SK-MEL-5 (cell line): ENCODE data around the gene BTN3A1. TPM values are rescaled to one million over a fixed set of nuclear protein-coding genes. Genes with fewer than 3 reads are reported as not detected.
"Not testable (repeated sequence)": the region's sequence is repeated elsewhere in the genome, so short reads cannot be mapped to it uniquely, and the experiment has no call there.

Experiments used
- DNase-seq: peaks from one replicate; pipeline ENCODE4 v3.0.0-alpha.2; 2016; ENCODE audit warnings: low read depth, low spot score
- in situ Hi-C: cut with HindIII; loops from 2 replicates; pipeline ENCODE4 v1.10.0; 2016; ENCODE audit warnings: low sequenced_read_pairs, high pct_unique_total_duplicates, low pct_unique_long_range_greater_than_20kb
- total RNA-seq: library from RNA; depleted of rRNA; stranded (reverse); fragments of >200 nt; shearing (Covaris generic); gene quantifications from 2 replicates; pipeline ENCODE4 v1.2.3, GENCODE V29; 2014

The BTN3A1 gene
- total RNA-seq, 1 experiment from 2014 or later: 29.1 TPM

GRCh38 chr6:26426691-26427450 is 24.8 kb downstream of the BTN3A1 start:
- in situ Hi-C loops: no loop called here
- no peak for DNase-seq

GRCh38 chr6:26427451-26427809 is 25.4 kb downstream of the BTN3A1 start:
- in situ Hi-C loops: no loop called here
- no peak for DNase-seq

- no peak for DNase-seq
- in situ Hi-C loops: no loop called here
Observed at GRCh38 chr6:26428206-26428605, 26.1 kb downstream of the BTN3A1 start.

GRCh38 chr6:26430787-26431186 is 28.7 kb downstream of the BTN3A1 start:
- no peak for DNase-seq
- in situ Hi-C loops: no loop called here

- in situ Hi-C loops: no loop called here
- DNase-seq: no peak
Observed at GRCh38 chr6:26431258-26432172, 29.4 kb downstream of the BTN3A1 start.

GRCh38 chr6:26432627-26433201 is 30.6 kb downstream of the BTN3A1 start:
- DNase-seq: no peak
- in situ Hi-C loops: no loop called here

- in situ Hi-C loops: not testable (repeated sequence)
Observed at GRCh38 chr6:26433680-26434079, 31.6 kb downstream of the BTN3A1 start.

GRCh38 chr6:26436018-26436417 is 33.9 kb downstream of the BTN3A1 start:
- in situ Hi-C loops: no loop called here
- no peak for DNase-seq

More at GRCh38 chr6:26433680-26434079, 31.6 kb downstream of the BTN3A1 start:
- DNase-seq: not testable (repeated sequence)

- in situ Hi-C loops: no loop called here
- no peak for DNase-seq
Observed at GRCh38 chr6:26437550-26437949, 35.5 kb downstream of the BTN3A1 start.

- DNase-seq: no peak
- in situ Hi-C loops: no loop called here
Observed at GRCh38 chr6:26438000-26438399, 35.9 kb downstream of the BTN3A1 start.

- DNase-seq: no peak
- in situ Hi-C loops: no loop called here
Observed at GRCh38 chr6:26439151-26440125, 37.4 kb downstream of the BTN3A1 start.

- DNase-seq: no peak
- in situ Hi-C loops: no loop called here
Observed at GRCh38 chr6:26440977-26441358, 38.9 kb downstream of the BTN3A1 start.

- in situ Hi-C loops: no loop called here
Observed at GRCh38 chr6:26441977-26442376, 39.9 kb downstream of the BTN3A1 start.

GRCh38 chr6:26445934-26446667 is 44.0 kb downstream of the BTN3A1 start:
- in situ Hi-C loops: no loop called here
- DNase-seq: no peak

More at GRCh38 chr6:26441977-26442376, 39.9 kb downstream of the BTN3A1 start:
- no peak for DNase-seq

- no peak for DNase-seq
- in situ Hi-C loops: no loop called here
Observed at GRCh38 chr6:26447257-26447656, 45.2 kb downstream of the BTN3A1 start.

GRCh38 chr6:26450240-26450639 is 48.2 kb downstream of the BTN3A1 start:
- in situ Hi-C loops: no loop called here
- no peak for DNase-seq
